GM21447 (cell line): ENCODE measurements around the gene ZFX.
"Not testable (repeated sequence)": the region's sequence is repeated elsewhere in the genome, so short reads cannot be mapped to it uniquely, and the experiment has no call there.

Experiments
- ATAC-seq: cut with Tn5 transposase; IDR thresholded peaks from one replicate; pipeline ENCODE4 v1.9.1; 2021; ENCODE audit not compliant: unreplicated experiment

ZFX gene

GRCh38 chrX:24151513-24151912 lies 2.0 kb downstream of the ZFX start:
- ATAC-seq, result no peak

DNA sequence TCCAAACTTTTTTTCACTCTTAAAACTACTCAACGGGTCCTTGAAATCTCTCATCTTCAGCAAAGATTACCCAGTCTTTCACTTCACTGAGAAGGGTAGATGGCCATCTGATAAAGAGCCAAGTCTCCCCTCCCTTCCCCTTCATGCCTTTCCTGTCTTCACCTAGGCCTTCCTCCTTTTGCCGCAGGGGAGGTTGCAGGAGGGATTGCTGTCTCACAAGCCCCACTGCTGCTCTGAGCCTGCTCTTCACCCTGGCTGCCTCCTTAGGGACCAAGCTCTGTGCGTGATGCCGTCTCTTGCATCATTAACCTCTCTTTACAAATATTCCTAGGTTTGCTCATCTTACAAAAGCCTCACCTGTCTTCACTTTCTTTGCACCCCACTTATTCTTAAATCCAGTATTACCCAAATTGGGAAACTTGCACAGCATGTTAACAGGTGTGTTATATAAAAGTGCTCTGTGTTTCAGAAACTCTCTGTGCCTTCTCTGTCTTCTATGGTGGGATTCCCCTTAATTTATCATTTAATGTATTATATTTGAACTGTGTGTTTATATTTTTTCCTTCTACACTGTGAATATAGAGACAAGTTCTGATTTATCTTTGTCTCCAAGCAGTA lies 3.8 kb downstream of the ZFX start:
- ATAC-seq, result no peak

DNA sequence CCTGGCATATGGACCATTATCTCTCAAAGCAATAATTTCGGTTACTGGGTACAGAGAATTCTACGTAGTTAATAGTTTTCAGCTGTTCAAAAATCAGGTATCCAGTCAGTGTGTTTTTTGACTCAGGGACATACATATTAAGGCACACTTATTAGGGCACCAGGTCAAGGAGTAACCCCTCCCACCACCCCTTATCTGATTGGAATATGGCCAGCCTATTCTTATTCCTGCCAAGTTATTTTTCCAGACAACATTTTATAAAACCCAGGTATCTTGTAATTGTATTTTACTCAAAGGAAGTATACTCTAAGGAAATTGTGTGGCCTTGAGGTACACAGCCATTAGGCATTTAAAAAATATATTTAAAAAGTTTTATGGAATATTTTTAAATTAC lies 4.3 kb downstream of the ZFX start:
- no peak for ATAC-seq

GRCh38 chrX:24154490-24155034 lies 5.0 kb downstream of the ZFX start:
- ATAC-seq, result no peak

- ATAC-seq, result not testable (repeated sequence)
Observed at GRCh38 chrX:24155747-24156146, 6.2 kb downstream of the ZFX start.

DNA sequence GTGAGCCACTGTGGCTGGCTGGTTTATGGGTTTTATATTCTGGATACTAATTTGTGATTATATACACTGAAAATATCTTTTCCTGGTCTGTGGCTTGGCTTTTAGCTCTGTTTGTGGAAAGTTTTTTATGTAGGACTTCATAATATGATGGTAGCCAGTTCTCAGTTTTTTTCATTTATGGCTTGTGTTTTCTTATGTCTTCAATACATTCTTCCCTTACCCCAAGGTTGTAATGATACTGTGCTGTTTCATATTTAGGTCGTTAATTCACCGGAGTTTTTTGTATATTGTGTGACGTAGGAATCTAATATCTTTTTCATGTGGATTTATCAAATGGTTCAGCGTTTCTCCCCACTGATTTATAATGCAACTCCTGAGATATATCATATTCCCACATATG lies 6.6 kb downstream of the ZFX start:
- ATAC-seq, result no peak

- no peak for ATAC-seq
Observed at GRCh38 chrX:24158881-24159280, 9.4 kb downstream of the ZFX start.

GRCh38 chrX:24166078-24166477 lies 16.5 kb downstream of the ZFX start:
- no peak for ATAC-seq

DNA sequence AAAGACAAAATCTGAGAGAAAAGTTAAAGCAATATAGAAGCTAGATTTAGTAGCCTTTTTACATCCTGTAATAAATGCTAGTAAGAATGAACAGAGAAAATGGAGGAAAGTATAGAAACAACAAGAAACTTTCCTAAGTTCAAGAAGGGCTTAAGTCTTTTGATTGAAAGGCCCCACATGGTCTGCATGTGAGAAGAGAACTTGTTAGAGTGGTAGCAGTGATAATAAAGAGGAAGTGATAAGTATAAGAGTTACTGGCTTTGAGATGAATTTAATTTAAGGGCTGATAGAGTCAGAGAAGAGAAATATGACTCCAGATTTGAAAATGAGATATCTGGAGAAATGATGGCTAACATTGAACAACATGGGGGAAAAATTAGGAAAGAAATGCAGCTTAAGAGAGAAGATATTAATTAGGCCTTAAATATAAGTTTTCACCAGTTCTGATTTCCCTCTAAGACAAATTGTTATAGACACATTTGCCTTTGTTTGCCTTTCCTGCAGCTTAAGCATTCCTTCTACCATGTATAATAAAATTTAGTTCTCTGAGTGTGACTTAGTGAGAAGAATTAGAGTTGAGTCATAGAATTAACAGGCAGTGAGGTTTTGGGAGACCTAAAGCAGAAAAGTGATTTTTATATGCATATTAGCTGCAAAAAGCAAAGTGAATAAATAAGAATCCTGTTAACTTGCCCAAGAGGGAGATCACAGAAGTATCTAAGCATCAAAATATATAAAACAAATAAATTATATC lies 18.4 kb downstream of the ZFX start:
- ATAC-seq, result no peak

DNA sequence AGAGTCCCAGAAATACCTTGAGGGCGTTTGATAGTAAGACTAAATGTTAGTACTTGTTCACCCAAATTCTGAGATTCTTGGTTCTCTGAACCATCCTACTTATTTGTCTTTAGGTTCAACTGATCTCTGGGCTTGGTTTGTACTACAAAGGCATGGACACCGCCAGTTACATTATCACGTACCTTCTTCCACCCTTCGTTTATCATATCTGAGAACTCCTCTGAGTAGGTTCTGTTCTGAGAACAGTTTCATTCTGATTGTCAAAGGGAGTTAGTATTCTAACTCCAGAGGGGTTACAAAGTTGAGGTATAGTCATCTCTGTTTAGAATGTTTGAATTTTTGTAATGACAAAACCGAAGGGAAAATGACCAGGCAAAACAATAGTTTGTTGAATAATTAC lies 19.3 kb downstream of the ZFX start:
- peak; percentile 63 for ATAC-seq

DNA sequence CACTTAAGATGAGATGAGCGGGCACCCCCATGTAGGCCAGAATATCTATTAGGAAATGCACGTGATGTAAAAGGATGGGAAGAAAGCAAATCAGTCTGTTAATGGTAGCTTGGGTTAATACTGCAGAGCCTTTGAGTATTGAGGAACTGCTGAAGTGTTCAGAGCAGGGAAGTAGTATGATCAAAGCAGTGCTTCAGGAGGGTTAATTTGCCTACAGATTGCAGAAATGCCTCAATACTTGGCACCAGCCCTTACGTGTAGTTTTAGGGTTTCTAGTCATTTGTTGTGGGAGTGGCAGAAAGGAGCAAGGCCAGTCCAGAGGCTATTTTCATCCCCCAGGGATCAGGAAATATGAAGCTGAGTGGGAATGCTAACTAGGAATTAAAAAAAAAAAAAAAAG lies 19.7 kb downstream of the ZFX start:
- ATAC-seq, result peak; percentile 76

GRCh38 chrX:24173115-24173847 lies 23.8 kb downstream of the ZFX start:
- no peak for ATAC-seq

DNA sequence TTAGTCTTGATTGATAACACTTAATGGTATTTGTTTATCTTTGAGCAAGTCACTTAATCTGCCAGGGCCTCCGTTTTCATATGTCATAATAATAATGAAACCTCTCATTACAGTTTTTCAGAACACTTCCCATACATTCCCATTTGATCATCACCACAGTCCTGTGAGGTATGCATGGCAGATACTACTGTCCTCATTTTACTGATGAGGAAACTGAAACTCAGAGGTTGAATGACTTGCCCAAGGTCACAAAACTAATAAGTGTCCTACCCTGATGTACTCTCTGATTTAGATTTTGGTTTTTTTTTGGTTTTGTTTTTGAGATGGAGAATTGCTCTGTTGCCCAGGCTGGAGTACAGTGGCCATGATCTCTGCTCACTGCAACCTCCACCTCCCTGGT lies 25.7 kb downstream of the ZFX start:
- no peak for ATAC-seq

GRCh38 chrX:24178441-24178840 lies 28.9 kb downstream of the ZFX start:
- ATAC-seq, result no peak

DNA sequence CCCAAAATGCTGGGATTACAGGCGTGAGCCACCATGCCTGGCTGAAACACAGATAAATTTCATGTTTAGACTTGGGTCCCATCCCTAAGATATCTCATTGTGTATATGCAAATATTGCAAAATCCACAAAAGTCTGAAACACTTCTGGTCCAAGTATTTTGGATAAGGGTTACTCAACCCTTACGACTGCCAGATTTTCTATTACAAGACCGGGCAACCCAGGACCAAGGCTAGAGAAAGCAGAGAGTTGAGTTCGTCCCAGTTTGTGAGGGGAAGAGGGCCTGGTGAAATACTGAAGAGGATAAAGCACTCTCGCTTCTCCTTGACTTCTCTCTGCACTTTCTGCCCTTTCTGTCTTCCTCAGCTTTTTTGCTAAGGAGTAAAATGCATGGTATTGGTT lies 34.5 kb downstream of the ZFX start:
- ATAC-seq, result no peak

DNA sequence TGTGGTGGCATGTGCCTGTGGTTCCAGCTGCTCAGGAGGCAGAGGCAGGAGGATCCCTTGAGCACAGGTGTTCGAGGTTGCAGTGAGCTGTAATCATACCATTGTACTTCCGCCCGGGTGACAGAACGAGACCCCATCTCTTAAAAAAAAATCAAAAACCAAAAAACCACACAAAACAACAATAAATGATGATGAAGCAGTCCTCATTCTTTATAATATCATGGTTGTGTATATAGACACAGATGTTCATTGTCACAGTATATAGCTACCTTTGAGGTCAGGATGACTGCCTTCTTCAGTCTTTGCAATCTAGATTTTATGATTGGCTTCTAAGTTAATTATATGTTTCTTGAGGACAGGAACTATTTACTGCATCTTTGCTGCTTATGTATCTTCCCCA lies 37.0 kb downstream of the ZFX start:
- no peak for ATAC-seq

DNA sequence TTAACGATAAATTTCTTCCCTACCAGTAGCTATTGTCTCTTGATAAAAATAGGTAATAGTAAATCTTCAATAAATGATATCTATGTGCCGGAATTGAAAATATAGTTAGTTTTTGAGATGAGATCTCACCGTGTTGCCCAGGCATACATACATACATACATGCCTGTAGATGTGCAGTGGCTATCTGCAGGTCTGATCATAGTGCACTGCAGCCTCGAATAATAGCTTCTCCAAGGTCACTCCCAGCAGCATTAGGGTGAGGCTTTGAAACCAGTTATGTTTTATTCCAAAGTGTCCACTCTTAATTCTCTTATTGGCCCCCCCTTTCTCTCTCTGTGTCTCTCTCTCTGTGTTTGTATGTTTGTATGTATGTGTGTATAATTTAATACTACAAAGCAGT lies 37.5 kb downstream of the ZFX start:
- ATAC-seq, result no peak

- no peak for ATAC-seq
Observed at GRCh38 chrX:24189490-24189889, 40.0 kb downstream of the ZFX start.

GRCh38 chrX:24190500-24191156 lies 41.1 kb downstream of the ZFX start:
- no peak for ATAC-seq

GRCh38 chrX:24196509-24196908 lies 47.0 kb downstream of the ZFX start:
- no peak for ATAC-seq

DNA sequence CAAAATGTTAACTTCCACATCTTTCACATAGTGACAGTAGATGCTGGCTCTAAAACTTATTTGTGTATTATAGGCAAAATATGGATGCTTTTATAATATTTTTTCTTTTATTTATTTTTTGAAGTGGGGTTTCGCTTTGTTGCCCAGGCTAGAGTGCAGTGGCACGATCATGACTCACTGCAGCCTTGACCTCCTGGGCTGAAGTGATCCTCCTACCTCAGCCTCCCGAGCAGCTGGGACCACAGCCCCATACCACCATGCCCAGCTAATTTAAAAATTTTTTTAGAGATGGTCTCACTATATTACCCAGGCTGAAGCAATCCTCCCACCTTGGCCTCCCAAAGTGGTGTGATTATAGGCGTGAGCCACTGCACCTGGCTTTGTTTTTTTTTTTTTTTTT lies 48.6 kb downstream of the ZFX start:
- ATAC-seq, result no peak
